ENCODE measurements around the gene VAC14. TPM values are rescaled to one million over a fixed set of nuclear protein-coding genes. Genes with fewer than 3 reads are reported as not detected.

VAC14 gene
- total RNA-seq, 1 experiment from 2014 or later: 35.3 TPM

GRCh38 chr16:70769131-70769530, 31.8 kb downstream of the VAC14 start:
- no peak for ATAC-seq
- Histone ChIP-seq H3K79me2 (ENCODE audit: insufficient read depth, low read length) (no peaks in the 10 kb centered on the region), H3K27me3 (ENCODE audit: insufficient read depth, low read length) (no peaks in the 10 kb centered on the region), H3K9me2 (ENCODE audit: insufficient read depth) (no peaks in the 10 kb centered on the region), H3K27ac (ENCODE audit: low read depth, low read length) (no peak overlapping the region), H3K4me2 (ENCODE audit: low read length) (no peak overlapping the region), H3K4me3 (replicated peaks in 1 of 2; ENCODE audit: low read depth in 1 of 2, low read length in 2 of 2) (no peak overlapping the region), H3K4me1 (ENCODE audit: control insufficient read depth in 1 of 2, insufficient read depth in 2 of 2, low read length in 2 of 2) (peaks cover 3 to 18% of the 10 kb centered on the region in 2 experiments), H2AFZ (ENCODE audit: low read depth, low read length, poor library complexity, severe bottlenecking) (no peak overlapping the region), H3K9me3 (ENCODE audit: control insufficient read depth in 1 of 2, insufficient read depth in 1 of 2, low read depth in 1 of 2, low read length in 2 of 2) (no peaks in the 10 kb centered on the region), H4K20me1 (ENCODE audit: insufficient read depth) (no peaks in the 10 kb centered on the region), H3K36me3 (ENCODE audit: control insufficient read depth in 1 of 2, insufficient read depth in 2 of 2, low read length in 2 of 2) (no peaks in the 10 kb centered on the region; a peak in 1 of 4 replicates), H3K9ac (ENCODE audit: low read length) (no peak overlapping the region)
- CTCF ChIA-PET: interaction anchor here (1.4 to 2.6 kb wide), 2 partner anchors 10 to 89 kb away, joined by 4 to 19 read pairs; no protein-coding TSS in a partner anchor
- intact Hi-C loops (cut with micrococcal nuclease): no loop called here
- RAD21 ChIA-PET (ENCODE audit: low non-redundant PET in 1 of 2, low total read pairs in 2 of 2, uncharacterized antibody in 2 of 2, unreplicated experiment in 2 of 2): no interaction called here
- BruUV-seq (replicated peaks): no TSS peak
- no peak for DNase-seq (ENCODE audit: low read depth, low spot score)
- no peak for TF ChIP-seq RAD21 (IDR thresholded peaks at IDR 0.05; ENCODE audit: low read depth)
- no peak for TF ChIP-seq CBX3 (IDR thresholded peaks at IDR 0.05; ENCODE audit: low read depth)
- TF ChIP-seq POLR2A (IDR thresholded peaks at IDR 0.05; ENCODE audit: borderline replicate concordance, extremely low read depth, insufficient read depth, insufficient read length): no peak
- TF ChIP-seq ZBTB33 (IDR thresholded peaks at IDR 0.05; ENCODE audit: extremely low read depth, insufficient replicate concordance, low read length): no peak
- no peak for TF ChIP-seq EZH2 (IDR thresholded peaks at IDR 0.05)
- no peak for TF ChIP-seq EZH2phosphoT487 (IDR thresholded peaks at IDR 0.05; ENCODE audit: borderline replicate concordance)
- TF ChIP-seq MAX (IDR thresholded peaks at IDR 0.05): no peak
- TF ChIP-seq FOSL1 (IDR thresholded peaks at IDR 0.05; ENCODE audit: low read depth): no peak
- no peak for TF ChIP-seq JUND (IDR thresholded peaks at IDR 0.05)
- POLR2A ChIA-PET: no interaction called here

- Histone ChIP-seq H3K9me3 (ENCODE audit: control insufficient read depth in 1 of 2, insufficient read depth in 1 of 2, low read depth in 1 of 2, low read length in 2 of 2) (no peaks in the 10 kb centered on the region), H3K4me2 (ENCODE audit: low read length) (peak overlapping the region; percentile 71), H4K20me1 (ENCODE audit: insufficient read depth) (no peaks in the 10 kb centered on the region), H3K27ac (ENCODE audit: low read depth, low read length) (no peak overlapping the region), H3K9ac (ENCODE audit: low read length) (peak overlapping the region; percentile 38; the same call in 1 of the 2 replicates), H3K27me3 (ENCODE audit: insufficient read depth, low read length) (no peaks in the 10 kb centered on the region), H3K79me2 (ENCODE audit: insufficient read depth, low read length) (no peaks in the 10 kb centered on the region), H3K4me1 (ENCODE audit: control insufficient read depth in 1 of 2, insufficient read depth in 2 of 2, low read length in 2 of 2) (peaks cover 3 to 18% of the 10 kb centered on the region in 2 experiments), H2AFZ (ENCODE audit: low read depth, low read length, poor library complexity, severe bottlenecking) (no peak overlapping the region), H3K9me2 (ENCODE audit: insufficient read depth) (no peaks in the 10 kb centered on the region), H3K36me3 (ENCODE audit: control insufficient read depth in 1 of 2, insufficient read depth in 2 of 2, low read length in 2 of 2) (no peaks in the 10 kb centered on the region; a peak in 1 of 4 replicates), H3K4me3 (replicated peaks in 1 of 2; ENCODE audit: low read depth in 1 of 2, low read length in 2 of 2) (peak overlapping the region in 1 of 2 experiments; percentile 25; a peak in 1 of 4 replicates)
- ATAC-seq (no peak), DNase-seq (ENCODE audit: low read depth, low spot score) (no peak)
- CTCF ChIA-PET: interaction anchor here (1.4 kb wide), 1 partner anchor 11 kb away, joined by 4 read pairs; no protein-coding TSS in a partner anchor
- BruUV-seq (replicated peaks): no TSS peak
- intact Hi-C loops (cut with micrococcal nuclease): no loop called here
- POLR2A ChIA-PET: no interaction called here
- TF ChIP-seq ELF1 (IDR thresholded peaks at IDR 0.05; ENCODE audit: borderline replicate concordance, low read depth): no peak
- TF ChIP-seq JUND (IDR thresholded peaks at IDR 0.05): no peak
- TF ChIP-seq ZBTB33 (IDR thresholded peaks at IDR 0.05; ENCODE audit: extremely low read depth, insufficient replicate concordance, low read length): no peak
- no peak for TF ChIP-seq EGR1 (IDR thresholded peaks at IDR 0.05; ENCODE audit: low read depth)
- no peak for TF ChIP-seq SIN3A (IDR thresholded peaks at IDR 0.05; ENCODE audit: low read depth)
- no peak for TF ChIP-seq ATF3 (IDR thresholded peaks at IDR 0.05)
- no peak for TF ChIP-seq MAX (IDR thresholded peaks at IDR 0.05)
- TF ChIP-seq FOSL1 (IDR thresholded peaks at IDR 0.05; ENCODE audit: low read depth): no peak
- TF ChIP-seq ZFX (IDR thresholded peaks at IDR 0.05): no peak
- TF ChIP-seq EZH2phosphoT487 (IDR thresholded peaks at IDR 0.05; ENCODE audit: borderline replicate concordance): no peak
- no peak for TF ChIP-seq TCF7L2 (IDR thresholded peaks at IDR 0.05; ENCODE audit: borderline replicate concordance, extremely low read depth, insufficient read depth, insufficient read length)
- RAD21 ChIA-PET (ENCODE audit: low non-redundant PET in 1 of 2, low total read pairs in 2 of 2, uncharacterized antibody in 2 of 2, unreplicated experiment in 2 of 2): no interaction called here
Measured at GRCh38 chr16:70768203-70768580, 32.8 kb downstream of the VAC14 start.
